Mucosa of rectum (tissue), 2 donors: Measurements from ENCODE around the gene NCK2.

Experiments used
- H3K27ac ChIP-seq, 2 donors: one replicate each; pipeline ENCODE4 v1.7.0; 2013; ENCODE audit warnings: inconsistent platforms in 2 of 2, low read depth in 2 of 2, low read length in 2 of 2
- H3K27me3 ChIP-seq, 2 donors: one replicate each; pipeline ENCODE4 v1.7.0; 2013; ENCODE audit warnings: low read length in 2 of 2; ENCODE audit not compliant: control insufficient read depth in 2 of 2, insufficient read depth in 2 of 2
- H3K36me3 ChIP-seq, 2 donors: one replicate each; pipeline ENCODE4 v1.7.0; 2013; ENCODE audit warnings: low read length in 2 of 2; ENCODE audit not compliant: control insufficient read depth in 2 of 2, insufficient read depth in 2 of 2
- H3K4me1 ChIP-seq, 2 donors: one replicate each; pipeline ENCODE4 v1.7.0; 2013; ENCODE audit warnings: low read length in 2 of 2, mild to moderate bottlenecking in 1 of 2; ENCODE audit not compliant: control insufficient read depth in 2 of 2, insufficient read depth in 2 of 2
- H3K4me3 ChIP-seq, 2 donors: one replicate each; pipeline ENCODE4 v1.7.0; 2013; ENCODE audit warnings: low read length in 2 of 2
- H3K9ac ChIP-seq, 2 donors: one replicate each; pipeline ENCODE4 v1.7.0; 2013; ENCODE audit warnings: low read length in 2 of 2, low read depth in 1 of 2, mild to moderate bottlenecking in 1 of 2
- H3K9me3 ChIP-seq, 2 donors: one replicate each; pipeline ENCODE4 v1.7.0; 2013; ENCODE audit warnings: low read length in 2 of 2; ENCODE audit not compliant: control insufficient read depth in 2 of 2
- donor health status: healthy.
- donor health status: Normal muscosa, but diverticular disease.

NCK2 gene

GRCh38 chr2:105734762-105735538, 9.8 kb upstream of the NCK2 start:
- no peaks in the 10 kb centered on the region for H3K36me3 ChIP-seq
- no peak overlapping the region for H3K9ac ChIP-seq
- peaks cover 0 to 2% of the 10 kb centered on the region in 2 donors for H3K4me1 ChIP-seq
- no peaks in the 10 kb centered on the region for H3K27me3 ChIP-seq
- H3K27ac ChIP-seq: no peak overlapping the region
- no peak overlapping the region for H3K4me3 ChIP-seq
- H3K9me3 ChIP-seq: no peaks in the 10 kb centered on the region

- no peaks in the 10 kb centered on the region for H3K36me3 ChIP-seq
- H3K27me3 ChIP-seq: no peaks in the 10 kb centered on the region
- no peaks in the 10 kb centered on the region for H3K9me3 ChIP-seq
- H3K4me3 ChIP-seq: no peak overlapping the region
- no peak overlapping the region for H3K27ac ChIP-seq
- no peak overlapping the region for H3K9ac ChIP-seq
- peaks cover 0 to 5% of the 10 kb centered on the region in 2 donors for H3K4me1 ChIP-seq
Observed at GRCh38 chr2:105736145-105736544, 8.6 kb upstream of the NCK2 start.

- Histone ChIP-seq H3K36me3 (no peaks in the 10 kb centered on the region), H3K9me3 (no peaks in the 10 kb centered on the region), H3K27ac (peak overlapping the region in 1 of 2 donors; percentile 41), H3K9ac (no peak overlapping the region), H3K4me1 (peaks cover 0 to 5% of the 10 kb centered on the region in 2 donors), H3K4me3 (no peak overlapping the region), H3K27me3 (no peaks in the 10 kb centered on the region)
Observed at GRCh38 chr2:105737980-105738657, 6.6 kb upstream of the NCK2 start.

GRCh38 chr2:105738658-105739241, 6.0 kb upstream of the NCK2 start:
- peak overlapping the region; percentile 41 to 49 for H3K27ac ChIP-seq
- H3K4me1 ChIP-seq: peaks cover under 1 to 5% of the 10 kb centered on the region in 2 donors
- no peak overlapping the region for H3K4me3 ChIP-seq

GRCh38 chr2:105739426-105739825, 5.3 kb upstream of the NCK2 start:
- peaks cover 3 to 11% of the 10 kb centered on the region in 2 donors for H3K4me1 ChIP-seq
- no peak overlapping the region for H3K4me3 ChIP-seq
- H3K9me3 ChIP-seq: no peaks in the 10 kb centered on the region
- no peak overlapping the region for H3K9ac ChIP-seq
- peak overlapping the region in 1 of 2 donors; percentile 49 for H3K27ac ChIP-seq
- H3K36me3 ChIP-seq: no peaks in the 10 kb centered on the region
- no peaks in the 10 kb centered on the region for H3K27me3 ChIP-seq

More at GRCh38 chr2:105738658-105739241, 6.0 kb upstream of the NCK2 start:
- Histone ChIP-seq H3K9ac (no peak overlapping the region), H3K9me3 (no peaks in the 10 kb centered on the region), H3K36me3 (no peaks in the 10 kb centered on the region), H3K27me3 (no peaks in the 10 kb centered on the region)

GRCh38 chr2:105739944-105740530, 4.7 kb upstream of the NCK2 start:
- no peaks in the 10 kb centered on the region for H3K27me3 ChIP-seq
- H3K9ac ChIP-seq: no peak overlapping the region
- peaks cover 3 to 11% of the 10 kb centered on the region in 2 donors for H3K4me1 ChIP-seq
- H3K9me3 ChIP-seq: no peaks in the 10 kb centered on the region
- no peaks in the 10 kb centered on the region for H3K36me3 ChIP-seq
- H3K4me3 ChIP-seq: no peak overlapping the region
- H3K27ac ChIP-seq: no peak overlapping the region

- no peak overlapping the region for H3K9ac ChIP-seq
- H3K27ac ChIP-seq: no peak overlapping the region
- no peaks in the 10 kb centered on the region for H3K9me3 ChIP-seq
- no peaks in the 10 kb centered on the region for H3K27me3 ChIP-seq
- H3K4me3 ChIP-seq: no peak overlapping the region
- peaks cover 3 to 16% of the 10 kb centered on the region in 2 donors for H3K4me1 ChIP-seq
- H3K36me3 ChIP-seq: no peaks in the 10 kb centered on the region
Observed at GRCh38 chr2:105741174-105741573, 3.5 kb upstream of the NCK2 start.

GRCh38 chr2:105741617-105742016, 3.1 kb upstream of the NCK2 start:
- no peaks in the 10 kb centered on the region for H3K36me3 ChIP-seq
- H3K27me3 ChIP-seq: no peaks in the 10 kb centered on the region
- H3K27ac ChIP-seq: no peak overlapping the region
- H3K4me3 ChIP-seq: no peak overlapping the region
- H3K9ac ChIP-seq: no peak overlapping the region
- H3K9me3 ChIP-seq: no peaks in the 10 kb centered on the region
- peaks cover 6 to 20% of the 10 kb centered on the region in 2 donors for H3K4me1 ChIP-seq

- H3K4me1 ChIP-seq: peaks cover 15 to 29% of the 10 kb centered on the region in 2 donors
- H3K9ac ChIP-seq: peak overlapping the region; percentile 59 to 61
- H3K4me3 ChIP-seq: peak overlapping the region; percentile 56 to 71
- H3K27me3 ChIP-seq: no peaks in the 10 kb centered on the region
- no peaks in the 10 kb centered on the region for H3K9me3 ChIP-seq
- H3K27ac ChIP-seq: peak overlapping the region; percentile 58 to 71
- H3K36me3 ChIP-seq: peaks cover 0 to 1% of the 10 kb centered on the region in 2 donors
Observed at GRCh38 chr2:105744091-105744908, 412 bp upstream of the NCK2 start.
